Stimulated activated CD4-positive, alpha-beta T cell treated with anti-CD3 and anti-CD28 coated beads, Interleukin-2, amount 100 ng/mL, for 4 hours (primary cell): ENCODE data around the gene SLC8A1.

Source experiments
- DNase-seq: peaks from one replicate; pipeline ENCODE4 v3.0.0-alpha.2; 2020; ENCODE audit warnings: low read depth

The SLC8A1 gene

DNA sequence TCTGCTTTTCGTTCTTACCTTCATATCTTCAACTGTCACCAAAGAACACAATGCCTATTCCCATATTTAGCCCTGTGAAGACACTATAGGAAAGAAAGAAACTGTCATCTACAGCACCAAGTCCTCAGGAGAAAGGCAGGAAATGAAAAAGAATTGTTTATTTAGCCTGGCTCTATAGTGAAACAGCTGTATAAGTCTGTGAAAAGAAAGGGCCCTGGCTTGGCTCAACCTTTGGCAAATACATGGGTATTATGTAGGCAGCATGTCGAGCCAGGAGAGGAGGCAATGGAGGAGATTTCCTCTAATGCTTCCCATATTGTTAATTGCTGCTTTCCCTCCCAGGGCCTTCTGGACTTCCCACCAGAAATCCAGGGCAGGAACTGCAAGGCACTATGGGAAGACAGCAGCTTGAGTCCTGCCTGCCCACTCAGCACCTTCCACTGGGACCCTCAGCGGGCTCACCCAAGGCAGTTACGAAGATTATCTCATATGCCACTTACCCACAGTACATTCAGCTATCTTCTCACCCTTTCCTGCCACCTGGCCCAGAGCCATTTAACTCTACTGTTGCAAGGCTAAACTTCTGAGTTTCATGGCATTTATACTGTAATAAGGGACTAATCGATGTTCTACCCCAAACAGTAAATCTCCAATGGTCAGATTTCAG lies 30.1 kb downstream of the SLC8A1 start:
- DNase-seq: no peak

DNA sequence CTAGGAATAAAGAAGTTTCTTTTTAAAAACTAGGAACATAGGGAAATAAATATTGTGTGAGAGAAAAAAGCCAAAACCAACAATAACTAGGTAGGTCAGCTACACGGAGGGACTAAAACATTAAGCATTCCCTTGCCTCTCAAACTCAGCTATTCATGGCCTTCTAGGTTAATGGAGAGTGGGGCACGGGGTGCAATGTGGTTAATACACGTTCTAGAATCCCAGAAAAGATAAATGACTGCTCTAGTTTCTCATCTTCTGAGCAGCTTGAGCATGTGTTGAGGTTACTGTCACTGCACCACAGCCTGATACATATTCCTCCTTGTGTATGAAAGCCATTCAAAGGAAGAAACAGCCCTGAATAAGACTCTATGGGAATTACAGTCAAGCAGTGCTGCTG lies 31.4 kb downstream of the SLC8A1 start:
- DNase-seq: no peak

DNA sequence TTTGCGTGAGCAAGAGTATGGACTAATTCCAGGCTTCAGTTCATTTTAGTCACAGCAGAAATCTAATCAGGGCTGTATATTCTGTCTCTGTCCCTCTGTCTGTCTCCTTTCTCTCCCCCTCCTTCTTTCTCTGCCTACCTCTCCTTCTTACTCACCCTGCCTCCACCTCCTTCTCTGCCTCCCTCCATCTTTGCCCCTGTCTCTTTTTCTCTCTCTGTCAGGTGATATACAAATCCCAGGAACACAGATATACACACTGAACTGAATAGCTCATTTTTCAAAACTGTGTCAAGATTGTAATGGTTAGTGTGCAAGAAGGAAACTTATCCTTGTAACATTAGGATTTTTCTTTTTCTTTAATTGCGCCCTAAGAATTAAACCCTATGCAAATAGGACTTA lies 32.5 kb downstream of the SLC8A1 start:
- DNase-seq: no peak

DNA sequence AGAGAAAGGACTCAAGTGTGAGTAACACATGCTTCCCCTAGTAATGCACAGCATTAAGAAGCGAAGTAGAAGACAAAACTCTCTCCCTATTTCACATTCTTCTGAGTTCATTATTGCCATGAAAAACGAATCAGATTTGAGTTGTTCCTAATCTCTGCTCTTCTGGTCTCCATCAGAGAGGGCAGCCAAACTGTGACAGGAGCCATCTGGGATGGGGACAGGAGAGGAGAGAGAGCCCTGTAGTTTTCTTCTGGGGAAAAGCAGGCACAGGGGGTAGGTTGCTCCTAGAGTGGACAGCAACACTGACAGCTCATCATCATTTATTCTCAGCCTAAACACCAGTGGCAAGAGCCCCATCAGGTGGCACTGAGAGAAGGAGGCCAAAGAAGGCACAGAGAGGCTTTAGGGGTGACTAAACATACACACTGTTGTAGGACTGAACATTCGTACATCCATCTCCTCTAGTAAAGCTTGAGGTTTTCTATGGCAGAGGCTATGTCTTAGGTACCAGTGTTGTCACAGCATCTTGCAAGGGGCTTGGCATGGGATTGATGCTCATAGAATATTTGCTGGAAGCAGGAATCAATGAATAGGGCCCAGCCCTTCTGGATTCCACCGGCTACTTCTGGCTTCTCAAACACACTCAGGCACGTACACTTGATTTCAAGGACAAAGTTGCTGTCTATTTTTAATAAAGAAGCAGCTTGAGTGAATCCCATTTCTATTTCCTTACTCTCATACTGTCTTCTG lies 33.1 kb downstream of the SLC8A1 start:
- no peak for DNase-seq

DNA sequence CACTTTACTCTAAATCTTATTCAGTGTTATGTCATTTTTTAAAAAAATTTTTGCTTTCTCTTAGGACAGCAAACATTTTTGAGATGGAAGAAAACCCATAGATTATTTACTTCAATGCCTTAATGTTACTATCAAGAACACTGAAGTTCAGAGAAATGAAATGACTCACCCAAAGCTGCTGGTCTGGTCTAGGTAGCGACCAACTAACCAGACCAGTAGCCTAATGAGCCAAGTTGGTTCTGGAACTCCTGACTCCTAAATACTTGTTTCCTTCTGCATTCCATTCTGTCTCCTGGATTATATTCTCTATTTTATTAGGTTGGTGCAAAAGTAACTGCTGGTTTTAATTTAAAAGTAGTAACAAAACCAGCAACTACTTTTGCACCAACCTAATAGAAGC lies 35.4 kb downstream of the SLC8A1 start:
- no peak for DNase-seq

DNA sequence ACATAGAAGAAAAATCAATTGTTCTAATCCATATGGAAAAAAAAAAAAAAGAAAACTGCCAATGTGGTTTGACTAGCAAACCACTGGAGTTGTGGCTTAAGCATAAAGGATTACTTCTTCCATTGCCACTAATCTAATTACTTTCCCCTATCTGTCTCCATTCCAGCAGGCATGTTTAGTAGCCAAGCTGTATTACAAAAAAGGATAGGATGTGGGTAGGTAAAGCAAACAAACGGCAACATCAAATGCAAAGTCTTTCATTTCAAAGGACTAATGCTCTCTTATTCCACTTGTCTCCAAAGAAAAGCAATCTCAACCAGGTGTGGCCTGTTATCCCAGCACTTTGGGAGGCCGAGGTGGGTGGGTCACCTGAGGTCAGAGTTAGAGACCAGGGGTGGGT lies 36.5 kb downstream of the SLC8A1 start:
- DNase-seq: no peak

DNA sequence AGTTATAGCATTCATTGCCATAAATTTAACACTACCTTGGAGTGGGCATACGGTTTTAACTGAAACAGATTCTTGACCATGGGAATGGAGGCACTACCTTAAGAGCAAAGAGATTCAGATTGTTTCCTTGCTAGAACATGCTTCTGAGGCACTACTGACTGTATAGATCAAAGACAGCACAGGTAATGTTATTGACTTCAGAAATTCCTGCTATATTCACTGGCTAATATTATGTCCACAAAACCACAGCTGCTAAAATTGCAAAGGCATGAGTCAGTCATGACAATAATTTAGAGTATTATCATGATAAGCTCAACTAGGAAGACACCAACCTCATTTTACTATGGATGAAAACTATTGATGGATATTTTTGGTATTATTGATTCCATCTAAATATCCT lies 39.4 kb downstream of the SLC8A1 start:
- no peak for DNase-seq

DNA sequence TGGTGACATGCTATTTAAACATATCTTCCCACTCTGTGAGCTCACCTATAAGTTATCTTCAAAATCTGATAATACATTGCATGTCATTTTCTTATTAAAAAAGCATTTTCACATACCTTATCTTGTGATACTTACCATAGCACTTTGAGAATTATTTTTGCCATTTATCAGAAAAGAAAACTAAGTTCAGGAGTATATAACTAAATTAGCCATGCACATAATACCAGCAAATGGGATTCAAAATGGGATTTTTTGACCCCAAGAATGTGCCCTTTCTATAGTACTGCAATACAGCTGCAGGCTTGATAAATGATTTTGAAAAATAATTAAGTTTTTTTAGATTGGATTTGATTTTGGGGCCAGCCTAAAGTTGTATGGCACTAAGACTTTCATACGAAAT lies 41.2 kb downstream of the SLC8A1 start:
- no peak for DNase-seq

DNA sequence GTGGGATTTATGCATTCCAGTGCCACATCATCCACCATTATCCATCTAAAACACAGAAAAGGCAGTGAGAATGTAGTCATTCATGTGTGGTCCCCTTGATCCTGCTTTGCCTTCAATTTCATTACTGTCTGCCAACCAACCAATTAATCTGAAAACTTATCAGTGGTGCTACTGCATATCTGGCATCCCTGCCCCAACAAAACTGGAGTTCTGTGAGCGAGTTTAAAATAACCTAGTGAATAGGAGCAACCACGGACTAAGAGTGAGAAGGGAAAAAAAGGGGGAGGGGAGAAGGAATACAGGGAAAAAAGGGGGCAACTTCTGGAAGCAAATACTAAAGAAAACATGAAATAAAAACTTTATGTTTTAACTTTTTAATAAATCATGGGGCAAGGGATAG lies 42.2 kb downstream of the SLC8A1 start:
- DNase-seq: no peak

DNA sequence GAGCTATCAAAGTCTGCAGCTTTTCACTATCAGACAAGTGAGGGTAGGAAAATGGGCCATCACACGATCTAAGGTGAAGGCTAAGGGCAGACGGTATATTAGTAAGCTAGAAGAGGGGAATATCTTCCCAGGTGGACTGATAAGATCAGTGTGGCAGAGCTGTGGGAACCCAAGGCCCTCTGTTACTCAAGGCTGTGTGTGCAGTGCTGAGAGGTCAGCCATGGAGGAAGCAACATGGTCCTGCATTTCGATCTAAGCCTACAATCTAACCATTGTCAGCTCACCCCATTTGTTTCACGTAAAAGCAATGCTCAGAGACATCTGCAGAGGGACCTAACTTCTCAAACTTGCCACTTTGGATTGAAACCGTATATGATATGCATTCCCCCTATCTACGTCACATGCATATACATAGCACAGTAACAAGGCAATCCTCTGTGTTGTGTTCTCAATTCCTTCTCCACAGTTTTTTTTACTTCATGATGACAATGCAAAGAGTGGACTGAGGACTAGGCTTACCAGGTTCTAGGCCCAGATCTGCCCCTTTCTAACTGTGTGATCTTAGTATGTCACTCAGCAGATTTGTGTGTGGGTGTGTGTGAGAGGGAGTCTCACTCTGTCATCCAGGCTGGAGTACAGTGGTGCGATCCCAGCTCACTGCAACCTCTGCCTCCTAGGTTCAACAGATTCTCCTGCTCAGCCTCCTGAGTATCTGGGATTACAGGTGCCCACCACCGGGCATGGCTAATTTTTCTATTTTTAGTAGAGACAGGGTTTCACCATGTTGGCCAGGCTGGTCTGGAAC lies 45.2 kb downstream of the SLC8A1 start:
- DNase-seq: no peak

DNA sequence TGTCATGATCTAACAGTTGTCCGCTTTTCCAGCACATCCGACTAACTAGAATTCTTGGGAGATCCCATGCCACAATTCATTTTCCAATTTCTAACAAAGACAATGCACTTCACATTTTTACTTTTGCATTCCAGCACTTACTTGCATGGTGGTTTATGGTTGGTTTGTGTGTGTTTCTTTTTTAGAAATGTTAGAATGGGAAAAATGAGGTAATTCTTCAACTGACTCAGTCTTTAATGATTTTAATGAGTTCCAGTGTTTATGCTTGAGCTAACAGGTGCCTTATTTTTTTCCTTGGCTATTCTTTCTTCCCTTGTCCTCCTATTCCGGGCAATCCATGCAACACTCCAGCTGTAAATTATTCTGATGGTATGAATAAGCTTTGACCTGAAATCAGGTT lies 46.4 kb downstream of the SLC8A1 start:
- no peak for DNase-seq

DNA sequence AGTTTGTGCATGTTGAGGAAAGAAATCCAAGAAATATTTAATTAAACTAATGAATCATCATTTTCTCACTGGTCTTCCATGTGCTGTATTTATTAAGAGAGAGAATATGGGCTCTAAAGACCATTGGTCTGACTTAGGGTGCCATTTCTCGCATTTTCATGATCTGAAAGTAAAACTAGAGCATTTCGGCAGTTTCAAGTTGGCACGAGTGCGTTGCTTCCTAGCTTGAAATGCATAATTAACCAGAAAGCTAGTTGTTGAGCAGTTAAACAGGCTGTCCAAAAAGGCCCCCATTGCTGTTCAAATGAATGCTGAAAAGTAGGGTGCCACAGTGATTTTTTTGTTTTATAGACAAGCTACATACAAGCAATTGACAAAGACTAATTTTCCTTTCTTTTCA lies 47.4 kb downstream of the SLC8A1 start:
- DNase-seq: no peak

DNA sequence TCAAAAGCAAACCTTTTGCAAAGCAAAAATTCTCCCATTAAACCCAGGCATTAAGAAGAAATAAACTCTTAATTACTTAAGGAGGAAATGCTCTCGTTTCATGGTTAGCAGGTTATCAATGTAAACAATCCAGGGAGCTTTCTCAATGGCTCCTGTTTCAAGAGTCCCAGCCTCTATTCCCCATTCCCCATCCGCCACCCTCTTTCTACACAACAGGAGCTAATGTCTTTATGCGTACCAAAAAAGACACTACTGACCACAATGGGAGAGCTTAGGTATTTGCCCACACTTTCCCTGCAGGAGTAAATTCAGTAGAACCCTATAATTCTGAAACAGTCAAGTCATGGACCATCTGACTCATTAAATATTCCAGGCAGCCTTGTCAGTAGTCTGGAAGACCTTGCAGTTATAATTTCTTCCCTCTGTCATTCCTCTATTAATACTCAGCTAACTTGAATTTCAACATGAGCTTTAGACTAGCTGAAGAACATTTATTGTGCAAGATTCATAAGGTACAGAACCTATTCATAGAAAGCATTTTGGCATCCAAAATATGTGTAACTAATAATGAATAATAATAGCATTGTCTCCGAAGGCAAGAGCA lies 48.6 kb downstream of the SLC8A1 start:
- no peak for DNase-seq

DNA sequence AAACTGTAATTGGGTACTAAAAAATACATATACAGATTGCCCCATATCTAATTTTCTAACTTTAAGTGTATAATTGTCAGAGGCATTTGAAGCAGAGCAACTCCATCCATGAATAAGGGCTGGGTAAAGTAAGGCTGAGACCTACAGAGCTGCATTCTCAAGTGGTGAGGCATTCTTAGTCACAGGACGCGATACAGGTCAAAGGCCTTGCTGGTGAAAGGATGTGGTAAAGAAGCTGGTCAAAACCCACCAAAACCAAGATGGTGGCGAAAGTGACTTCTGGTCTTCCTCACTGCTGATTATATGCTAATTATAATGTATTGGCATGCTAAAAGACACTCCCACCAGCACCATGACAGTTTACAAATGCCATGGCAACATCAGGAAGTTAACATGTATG lies 50.0 kb downstream of the SLC8A1 start:
- no peak for DNase-seq

DNA sequence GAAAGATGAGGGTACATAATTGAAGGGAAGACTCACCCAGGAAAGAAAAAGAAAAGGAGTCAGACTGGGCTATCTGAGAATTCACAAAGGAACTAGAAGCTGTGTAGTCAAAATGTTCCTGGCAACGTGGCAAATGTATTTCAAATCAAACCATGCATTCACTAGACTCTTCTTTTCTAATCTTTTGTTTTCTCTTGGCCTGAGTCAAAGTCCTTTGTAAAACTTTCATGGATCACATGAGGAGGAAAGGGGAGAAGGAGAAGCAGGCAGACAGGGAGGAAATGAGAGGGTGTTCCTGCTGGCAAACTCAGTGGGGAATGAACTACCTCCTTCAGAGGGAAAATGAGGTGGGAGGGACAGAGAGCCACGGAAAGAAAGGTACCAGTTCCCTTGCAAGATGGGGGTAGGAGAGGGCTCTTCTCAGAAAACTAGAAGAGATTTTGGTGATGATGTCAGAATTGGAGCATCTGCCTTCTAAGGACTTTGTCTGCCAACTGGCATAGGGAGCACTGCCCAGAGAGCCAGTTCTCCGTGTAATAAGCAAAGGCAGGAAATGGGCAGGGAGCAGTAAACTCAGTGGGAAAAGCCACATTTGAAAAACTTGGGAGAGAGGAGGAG lies 51.4 kb downstream of the SLC8A1 start:
- DNase-seq: no peak

DNA sequence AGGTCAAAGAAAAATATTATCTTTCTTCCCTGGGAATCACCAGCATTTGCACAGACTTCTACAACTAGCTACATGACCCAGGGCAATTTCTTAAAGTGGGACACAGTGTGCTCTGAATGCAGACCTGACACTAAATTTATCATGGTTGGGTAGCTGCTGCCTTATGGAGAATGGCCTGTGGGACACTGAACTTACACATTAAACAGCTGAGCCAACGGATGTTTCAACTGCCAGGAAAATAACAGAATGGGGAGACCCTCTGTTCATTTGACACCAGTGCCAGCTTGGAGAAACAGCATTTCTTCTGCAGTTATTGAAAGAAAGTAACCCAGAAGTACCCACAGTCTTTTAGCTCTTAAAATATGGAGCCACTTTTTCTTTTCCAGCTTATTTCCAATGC lies 54.1 kb downstream of the SLC8A1 start:
- no peak for DNase-seq

DNA sequence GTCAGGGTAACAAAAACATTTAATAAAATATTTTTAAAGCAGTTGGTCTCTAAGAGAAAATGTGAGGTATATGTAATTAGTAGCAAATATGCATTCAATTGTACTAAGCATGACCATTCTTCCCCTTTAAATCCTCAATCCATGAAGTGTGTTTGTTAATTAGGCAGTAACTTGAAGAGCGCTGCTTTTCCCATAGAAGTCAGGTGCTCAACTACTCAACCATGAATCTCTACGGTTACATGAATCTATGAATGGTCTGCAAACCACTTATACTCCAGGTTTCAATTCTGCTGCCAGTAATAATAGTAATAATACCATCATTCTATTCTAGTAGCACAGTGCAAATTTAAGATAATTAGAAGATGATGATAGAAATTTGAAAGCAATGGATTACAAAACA lies 55.8 kb downstream of the SLC8A1 start:
- no peak for DNase-seq

DNA sequence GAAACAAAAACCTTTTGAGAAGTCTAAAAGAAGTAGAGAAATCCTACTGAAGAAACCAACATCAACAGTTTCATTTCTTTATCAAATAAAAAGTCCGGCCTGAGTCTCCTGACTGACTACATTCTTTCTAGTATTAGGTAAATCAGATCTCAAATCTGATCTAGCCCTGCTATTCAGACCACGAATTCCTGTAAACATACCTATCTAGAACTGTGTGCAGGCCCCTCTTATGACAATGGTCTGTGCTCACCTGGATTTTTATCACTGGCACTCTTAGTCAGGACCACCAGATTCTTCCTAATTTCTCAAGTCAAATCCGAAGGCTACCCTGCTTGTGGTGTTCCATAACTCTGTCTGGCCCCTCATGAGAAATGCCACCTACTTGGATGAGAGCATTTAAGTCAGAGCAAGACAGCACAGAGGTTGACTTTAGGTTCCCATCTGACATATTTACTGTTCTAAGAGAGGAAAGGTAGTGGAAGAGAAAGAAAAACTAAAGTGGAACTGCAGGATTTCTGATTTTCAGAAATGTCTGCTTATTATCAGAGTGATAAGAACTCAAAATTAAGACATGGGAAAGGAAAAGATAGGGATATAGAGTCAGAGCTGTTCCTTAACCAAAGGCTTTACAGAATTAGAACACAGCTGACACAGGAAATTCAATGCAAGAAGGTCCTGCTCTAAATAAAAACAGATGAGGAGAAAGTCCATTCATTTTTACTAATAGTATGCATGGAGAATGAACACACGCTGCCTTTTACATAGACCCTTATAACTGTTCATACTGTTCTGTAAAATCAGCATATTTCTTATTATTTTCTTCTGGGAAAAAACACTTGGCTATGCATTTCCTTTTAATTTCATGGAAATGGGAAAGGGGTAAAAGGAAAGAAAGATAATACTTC lies 56.5 kb downstream of the SLC8A1 start:
- DNase-seq: no peak

DNA sequence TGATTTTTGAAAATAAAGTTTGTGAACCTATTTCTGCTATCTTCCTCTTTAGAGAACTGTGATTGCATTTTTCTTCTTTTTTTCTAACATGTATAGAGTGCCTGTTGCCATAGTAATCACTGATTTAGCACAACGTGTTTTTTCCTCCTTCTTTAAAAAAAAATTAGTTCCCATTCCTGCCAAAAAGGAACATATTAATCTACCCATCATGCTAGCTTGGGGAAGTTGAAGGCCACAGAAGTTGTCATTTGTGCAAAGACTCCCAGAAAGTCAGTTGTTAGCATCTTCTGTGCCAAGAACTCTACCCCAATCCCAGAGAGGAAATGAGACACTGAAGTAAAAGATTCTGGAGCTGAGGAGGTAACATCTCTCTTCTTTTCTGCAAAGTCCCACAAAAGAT lies 57.3 kb downstream of the SLC8A1 start:
- DNase-seq: no peak

DNA sequence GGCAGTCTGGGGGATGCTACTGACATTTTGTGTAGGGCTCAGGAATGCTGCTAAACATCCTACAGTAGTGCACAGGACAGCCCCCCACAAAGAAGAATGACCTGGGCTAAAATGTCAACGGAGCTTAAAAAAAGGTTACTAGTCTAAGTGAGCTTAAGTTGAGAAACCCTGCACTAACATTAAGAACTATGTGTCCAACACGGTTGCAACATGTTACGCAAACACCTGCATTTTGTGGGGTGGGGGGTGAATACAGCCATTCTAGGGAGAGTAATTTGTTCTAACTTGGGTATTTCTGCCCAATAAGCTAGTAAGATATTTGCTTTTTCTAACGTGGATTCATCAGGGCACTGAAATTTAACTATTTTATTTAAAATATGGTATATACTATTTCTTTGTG lies 57.9 kb downstream of the SLC8A1 start:
- DNase-seq: no peak

DNA sequence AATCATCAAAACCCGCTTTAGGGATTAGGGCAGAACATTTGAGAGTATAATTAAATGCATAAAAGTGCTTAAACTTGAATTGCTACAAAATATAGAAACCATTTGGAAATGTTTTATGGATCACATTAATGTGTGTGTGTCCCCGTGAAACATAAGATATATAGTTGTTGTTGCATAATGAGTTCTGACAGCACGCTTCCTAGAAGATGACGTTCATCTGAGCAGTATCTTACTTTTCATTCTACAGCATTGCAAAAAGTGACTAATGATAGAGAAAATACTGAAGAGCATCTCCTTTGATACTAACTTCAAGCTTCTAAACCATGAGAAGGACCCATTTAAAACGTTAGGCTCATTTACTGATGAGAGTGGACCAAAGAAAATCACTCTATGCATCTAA lies 63.7 kb downstream of the SLC8A1 start:
- DNase-seq: no peak
